Gastrocnemius medialis (tissue), 4 donors: ENCODE results near the gene RIPK4.

Source experiments
- CTCF ChIP-seq, 5 experiments: fragments of 450-650 bp in 3 of 5; fragments of 200-600 bp in 2 of 5; sonication (generic) in 2 of 5; IDR thresholded peaks in 4 of 5; conservative IDR thresholded peaks in 1 of 5; 1 replicate in 4 of 5; 2 replicates in 1 of 5; pipeline ENCODE4 v1.5.1; 2016 to 2019; ENCODE audit warnings: antibody characterized with exemption in 5 of 5, mild to moderate bottlenecking in 3 of 5, moderate library complexity in 3 of 5
- POLR2A ChIP-seq, 2 donors: fragments of 450-650 bp; IDR thresholded peaks; one replicate each; pipeline ENCODE4 v1.6.1; 2017; ENCODE audit warnings: antibody characterized with exemption in 2 of 2, mild to moderate bottlenecking in 2 of 2, moderate library complexity in 2 of 2

- TF ChIP-seq CTCF (IDR thresholded peaks at IDR 0.05 in 4 of 5, conservative IDR thresholded peaks at IDR 0.05 in 1 of 5) (no peak), POLR2A (IDR thresholded peaks at IDR 0.05) (no peak)
Measured at GRCh38 chr21:41780337-41781049, 13.6 kb upstream of the RIPK4 start.
